Spleen (tissue), 11 donors: ENCODE results near the gene ZSWIM8. TPM values are rescaled to one million over a fixed set of nuclear protein-coding genes. Genes with fewer than 3 reads are reported as not detected.

ENCODE experiments used
- DNase-seq: peaks from one replicate; pipeline ENCODE4 v3.0.0-alpha.2; 2020
- H3K27ac ChIP-seq, 8 donors: fragments of 200-600 bp; sonication (generic) in 7 of 8; 1 replicate in 4 of 8; 2 replicates in 4 of 8; pipeline versions ENCODE4 v1.5.0 to v1.8.0; 2016 to 2021; ENCODE audit warnings: inconsistent platforms in 4 of 8, mild to moderate bottlenecking in 4 of 8, moderate library complexity in 1 of 8
- H3K27me3 ChIP-seq, 7 donors: fragments of 200-600 bp; sonication (generic) in 6 of 7; replicated peaks in 1 of 7; 1 replicate in 4 of 7; 2 replicates in 3 of 7; pipeline versions ENCODE4 v1.5.0 to v1.8.0; 2016 to 2021; ENCODE audit warnings: inconsistent platforms in 3 of 7, mild to moderate bottlenecking in 1 of 7
- H3K36me3 ChIP-seq, 6 donors: fragments of 200-600 bp; sonication (generic) in 5 of 6; 1 replicate in 4 of 6; 2 replicates in 2 of 6; pipeline versions ENCODE4 v1.5.0 to v1.8.0; 2016 to 2021; ENCODE audit warnings: inconsistent platforms in 2 of 6
- H3K4me1 ChIP-seq, 6 donors: fragments of 200-600 bp; sonication (generic) in 5 of 6; 1 replicate in 3 of 6; 2 replicates in 3 of 6; pipeline versions ENCODE4 v1.5.0 to v1.8.0; 2016 to 2021; ENCODE audit warnings: inconsistent platforms in 3 of 6
- H3K4me3 ChIP-seq, 8 donors: fragments of 200-600 bp; sonication (generic) in 7 of 8; 1 replicate in 4 of 8; 2 replicates in 4 of 8; pipeline versions ENCODE4 v1.5.0 to v1.8.0; 2016 to 2021; ENCODE audit warnings: inconsistent platforms in 4 of 8, mild to moderate bottlenecking in 4 of 8, moderate library complexity in 2 of 8
- H3K9me3 ChIP-seq, 8 donors: fragments of 200-600 bp; sonication (generic) in 7 of 8; 1 replicate in 4 of 8; 2 replicates in 4 of 8; pipeline versions ENCODE4 v1.5.0 to v1.8.0; 2016 to 2021; ENCODE audit warnings: inconsistent platforms in 4 of 8
- CTCF ChIP-seq, 11 experiments: fragments of 200-600 bp in 7 of 11; fragments of 450-650 bp in 4 of 11; sonication (generic) in 4 of 11; IDR thresholded peaks in 8 of 11; conservative IDR thresholded peaks in 3 of 11; 1 replicate in 7 of 11; 2 replicates in 4 of 11; pipeline versions ENCODE4 v1.4.0 to v1.8.0; 2016 to 2021; ENCODE audit warnings: antibody characterized with exemption in 11 of 11, inconsistent platforms in 4 of 11, mild to moderate bottlenecking in 1 of 11
- POLR2A ChIP-seq, 3 donors: fragments of 450-650 bp; IDR thresholded peaks; one replicate each; pipeline ENCODE4 v1.5.1; 2017; ENCODE audit warnings: antibody characterized with exemption in 3 of 3, mild to moderate bottlenecking in 1 of 3
- POLR2AphosphoS5 ChIP-seq, 3 donors: sonication (generic); formaldehyde crosslinking; IDR thresholded peaks; one replicate each; pipeline ENCODE4 v1.5.1; 2017; ENCODE audit warnings: antibody characterized with exemption in 3 of 3
- WGBS, 5 donors: extraction: QIAGEN DNeasy Blood & Tissue Kit in 3 of 5; methylation state at CpG; one replicate each; pipeline versions ENCODE4 v1.1.5 to v1.1.7; 2013 to 2018; 5-methylcytosine and 5-hydroxymethylcytosine counted together
- intact Hi-C: fragments of 100-400 bp; cut with DNase I; formaldehyde crosslinking; loops from one replicate; pipeline ENCODE4 v1.15.0; 2023; ENCODE audit warnings: low total_unique reads
- polyA plus RNA-seq, 3 donors: library from polyadenylated mRNA; stranded (reverse); fragments of 200-250 nt; gene quantifications; one replicate each; pipeline ENCODE4 v1.2.1, GENCODE V29; 2013
- total RNA-seq, 7 donors: library from RNA; depleted of rRNA in 3 of 7; stranded (reverse); fragments of >200 nt in 3 of 7; fragmentation: NEBNext Ultra II Directional in 4 of 7; extraction: Animal tissue kit (Norgen Biotek cat#: 25700) in 4 of 7; gene quantifications; one replicate each; pipeline versions ENCODE4 v1.1.0 to v1.2.1, GENCODE V29; 2016 to 2021
- donor health status: healthy with polysubstance abuse.
- donor health status: DM: no; HTN: no; CAD: no; lungs with moderate emphysema.
- donor health status: DM: no; HTN: no; CAD: no.
- donor health status: Bipolar disorder and iron deficiency.
- donor health status: healthy.
- donor health status: DM: no; HTN: no; CAD: no.
- donor health status: DM: yes; HTN: yes; CAD: no.

Gene ZSWIM8
- total and polyA plus RNA-seq, 10 donors = 51.5 to 141 (median 119) TPM

- H3K4me3 ChIP-seq = no peak overlapping the region
- no peaks in the 10 kb centered on the region for H3K27me3 ChIP-seq
- TF ChIP-seq POLR2AphosphoS5 (IDR thresholded peaks at IDR 0.05) (peak; percentile 53 to 82 (median 58)), POLR2A (IDR thresholded peaks at IDR 0.05) (peak in 1 of 3 donors; percentile 8), CTCF (IDR thresholded peaks at IDR 0.05 in 8 of 11, conservative IDR thresholded peaks at IDR 0.05 in 3 of 11) (no peak)
- H3K4me1 ChIP-seq = peaks cover 0 to 19% (median 6%) of the 10 kb centered on the region in 6 donors
- H3K27ac ChIP-seq = peak overlapping the region in 1 of 8 donors; percentile 27
- peak; percentile 74 for DNase-seq
- peaks cover under 1 to 100% (median 98%) of the 10 kb centered on the region in 6 donors for H3K36me3 ChIP-seq
- 84 to 94% (median 88%) methylated on average over 7 to 10 of the region's 10 CpGs for WGBS, 5 donors
- intact Hi-C loops = no loop called here
- no peaks in the 10 kb centered on the region for H3K9me3 ChIP-seq
Observed at GRCh38 chr10:73798927-73799560, 13.6 kb downstream of the ZSWIM8 start.

DNA sequence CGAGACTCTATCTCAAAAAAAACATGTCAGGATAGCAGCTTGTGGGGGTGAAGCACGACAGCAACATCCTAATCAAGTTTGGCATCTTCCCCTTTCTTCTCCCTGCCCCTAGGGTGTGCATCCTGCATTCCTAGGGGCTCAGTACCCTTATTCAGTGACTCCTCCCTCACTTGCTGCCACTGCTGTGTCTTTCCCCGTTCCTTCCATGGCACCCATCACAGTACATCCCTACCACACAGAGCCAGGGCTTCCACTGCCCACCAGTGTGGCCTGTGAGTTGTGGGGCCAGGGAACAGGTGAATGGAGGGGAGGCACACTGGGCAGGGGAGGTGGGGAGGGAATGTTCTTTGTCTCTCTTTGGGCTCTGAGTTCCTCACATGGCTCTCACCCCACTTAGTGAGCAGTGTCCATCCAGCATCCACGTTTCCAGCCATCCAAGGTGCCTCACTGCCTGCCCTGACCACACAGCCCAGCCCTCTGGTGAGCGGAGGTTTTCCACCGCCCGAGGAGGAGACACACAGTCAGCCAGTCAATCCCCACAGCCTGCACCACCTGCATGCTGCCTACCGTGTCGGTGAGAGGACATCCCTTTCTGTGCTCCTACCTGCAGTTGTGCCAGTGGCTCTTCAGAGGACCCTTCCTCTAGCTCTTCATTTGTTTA is 14.6 kb downstream of the ZSWIM8 start:
- Histone ChIP-seq H3K36me3 (peaks cover 0 to 100% (median 99%) of the 10 kb centered on the region in 6 donors), H3K9me3 (no peaks in the 10 kb centered on the region), H3K27me3 (no peaks in the 10 kb centered on the region), H3K27ac (peak overlapping the region in 1 of 8 donors; percentile 45), H3K4me1 (peaks cover 0 to 29% (median 11%) of the 10 kb centered on the region in 6 donors), H3K4me3 (no peak overlapping the region)
- 78 to 89% (median 84%) methylated on average over 9 of the region's 9 CpGs for WGBS, 5 donors
- TF ChIP-seq CTCF (IDR thresholded peaks at IDR 0.05 in 8 of 11, conservative IDR thresholded peaks at IDR 0.05 in 3 of 11) (no peak), POLR2AphosphoS5 (IDR thresholded peaks at IDR 0.05) (peak; percentile 58 to 79 (median 60))
- intact Hi-C loops = no loop called here
- no peak for DNase-seq

DNA sequence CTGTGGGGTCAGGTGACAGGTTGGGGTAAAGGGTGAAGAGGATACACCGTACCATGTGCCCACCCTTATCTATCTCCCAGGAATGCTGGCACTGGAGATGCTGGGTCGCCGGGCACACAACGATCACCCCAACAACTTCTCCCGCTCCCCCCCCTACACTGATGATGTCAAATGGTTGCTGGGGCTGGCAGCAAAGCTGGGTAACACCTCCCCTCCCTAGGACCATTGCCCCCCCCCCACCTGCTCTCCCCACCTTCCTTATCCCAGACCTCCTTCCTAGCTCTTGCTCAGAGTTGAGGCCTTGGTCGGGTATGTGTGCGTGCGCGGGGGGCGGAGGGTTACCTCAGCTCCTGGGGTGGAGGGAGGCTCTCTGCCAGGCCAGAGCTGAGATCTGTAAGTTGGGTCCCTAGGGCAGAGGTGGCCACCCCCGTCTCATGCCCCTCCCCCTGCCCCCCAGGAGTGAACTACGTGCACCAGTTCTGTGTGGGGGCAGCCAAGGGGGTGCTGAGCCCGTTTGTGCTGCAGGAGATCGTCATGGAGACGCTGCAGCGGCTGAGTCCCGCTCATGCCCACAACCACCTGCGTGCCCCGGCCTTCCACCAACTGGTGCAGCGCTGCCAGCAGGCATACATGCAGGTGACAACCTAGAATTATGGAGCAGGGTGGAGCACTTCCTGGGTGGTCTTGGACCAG is 15.3 kb downstream of the ZSWIM8 start:
- peaks cover 0 to 100% (median 100%) of the 10 kb centered on the region in 6 donors for H3K36me3 ChIP-seq
- peak overlapping the region in 1 of 8 donors; percentile 45 for H3K27ac ChIP-seq
- no peak for DNase-seq
- intact Hi-C loops = no loop called here
- no peaks in the 10 kb centered on the region for H3K27me3 ChIP-seq
- peak in 1 of 3 donors; percentile 85 for TF ChIP-seq POLR2AphosphoS5 (IDR thresholded peaks at IDR 0.05)
- TF ChIP-seq POLR2A (IDR thresholded peaks at IDR 0.05) = no peak
- WGBS, 5 donors = 86 to 96% (median 89%) methylated on average over 18 to 20 of the region's 20 CpGs
- no peak overlapping the region for H3K4me3 ChIP-seq
- H3K4me1 ChIP-seq = peaks cover 0 to 36% (median 11%) of the 10 kb centered on the region in 6 donors
- no peaks in the 10 kb centered on the region for H3K9me3 ChIP-seq

DNA sequence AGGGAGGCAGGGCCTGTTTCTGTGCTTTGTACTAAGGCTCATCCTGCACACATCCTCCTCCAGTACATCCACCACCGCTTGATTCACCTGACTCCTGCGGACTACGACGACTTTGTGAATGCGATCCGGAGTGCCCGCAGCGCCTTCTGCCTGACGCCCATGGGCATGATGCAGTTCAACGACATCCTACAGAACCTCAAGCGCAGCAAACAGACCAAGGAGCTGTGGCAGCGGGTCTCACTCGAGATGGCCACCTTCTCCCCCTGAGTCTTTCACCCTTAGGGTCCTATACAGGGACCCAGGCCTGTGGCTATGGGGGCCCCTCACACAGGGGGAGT is 15.8 kb downstream of the ZSWIM8 start:
- H3K27me3 ChIP-seq = no peaks in the 10 kb centered on the region
- no peak overlapping the region for H3K4me3 ChIP-seq
- peaks cover 0 to 100% (median 100%) of the 10 kb centered on the region in 6 donors for H3K36me3 ChIP-seq
- H3K27ac ChIP-seq = no peak overlapping the region
- WGBS, 5 donors = 90 to 96% (median 94%) methylated on average over 7 to 13 of the region's 13 CpGs
- intact Hi-C loops = no loop called here
- H3K4me1 ChIP-seq = peaks cover 3 to 41% (median 14%) of the 10 kb centered on the region in 6 donors
- no peaks in the 10 kb centered on the region for H3K9me3 ChIP-seq
- DNase-seq = no peak
- TF ChIP-seq POLR2A (IDR thresholded peaks at IDR 0.05) = no peak
- TF ChIP-seq POLR2AphosphoS5 (IDR thresholded peaks at IDR 0.05) = peak; percentile 67 to 81 (median 68)
